Stomach (tissue), 9 donors: Measurements from ENCODE around the gene GBX1. TPM values are rescaled to one million over a fixed set of nuclear protein-coding genes. Genes with fewer than 3 reads are reported as not detected.

Experiments used
- DNase-seq, 2 donors: peaks; one replicate each; pipeline versions ENCODE4 v3.0.0 to v3.0.0-alpha.2; 2013 to 2019
- H3K27ac ChIP-seq, 5 donors: fragments of 200-600 bp in 4 of 5; sonication (generic) in 4 of 5; one replicate each; pipeline ENCODE4 v1.5.1; 2013 to 2019; ENCODE audit warnings: mild to moderate bottlenecking in 1 of 5, moderate library complexity in 1 of 5
- H3K27me3 ChIP-seq, 3 donors: fragments of 200-600 bp; sonication (generic); one replicate each; pipeline ENCODE4 v1.5.1; 2017 to 2019; ENCODE audit warnings: mixed run types in 1 of 3
- H3K36me3 ChIP-seq, 4 donors: fragments of 200-600 bp; sonication (generic); 1 replicate in 3 of 4; 2 replicates in 1 of 4; pipeline ENCODE4 v1.5.1; 2016 to 2019
- H3K4me1 ChIP-seq, 4 donors: fragments of 200-600 bp; sonication (generic); one replicate each; pipeline ENCODE4 v1.5.1; 2016 to 2019
- H3K4me3 ChIP-seq, 4 donors: fragments of 200-600 bp; sonication (generic) in 3 of 4; one replicate each; pipeline ENCODE4 v1.5.1; 2016 to 2019; ENCODE audit warnings: mild to moderate bottlenecking in 1 of 4
- H3K9me3 ChIP-seq, 4 donors: fragments of 200-600 bp; sonication (generic); one replicate each; pipeline ENCODE4 v1.5.1; 2016 to 2019
- EP300 ChIP-seq: sonication (generic); formaldehyde crosslinking; IDR thresholded peaks from one replicate; pipeline ENCODE4 v1.6.1; 2017; ENCODE audit warnings: antibody characterized with exemption
- POLR2A ChIP-seq, 4 donors: fragments of 450-650 bp; IDR thresholded peaks; one replicate each; pipeline ENCODE4 v1.6.1; 2016; ENCODE audit warnings: antibody characterized with exemption in 4 of 4, control low read depth in 2 of 4, mild to moderate bottlenecking in 1 of 4, moderate library complexity in 1 of 4
- POLR2AphosphoS5 ChIP-seq, 3 donors: sonication (generic); formaldehyde crosslinking; IDR thresholded peaks; one replicate each; pipeline ENCODE4 v1.6.1; 2016; ENCODE audit warnings: antibody characterized with exemption in 3 of 3
- WGBS, 5 donors: extraction: QIAGEN DNeasy Blood & Tissue Kit in 3 of 5; methylation state at CpG; one replicate each; pipeline versions ENCODE4 v1.1.5 to v1.1.7; 2013 to 2018; 5-methylcytosine and 5-hydroxymethylcytosine counted together
- intact Hi-C: fragments of 100-400 bp; cut with DNase I; formaldehyde crosslinking; loops from one replicate; pipeline ENCODE4 v1.15.1; 2023; ENCODE audit warnings: low total_unique reads
- polyA plus RNA-seq, 3 donors: library from polyadenylated mRNA; stranded (reverse); fragments of 200-250 nt; gene quantifications; one replicate each; pipeline ENCODE4 v1.2.3, GENCODE V29; 2013
- total RNA-seq, 5 donors: library from RNA; depleted of rRNA; stranded (reverse); fragments of >200 nt; gene quantifications; one replicate each; pipeline versions ENCODE4 v1.1.0 to v1.2.3, GENCODE V29; 2014 to 2016
- TF ChIP-seq, protein P1 (sequence below), 7 experiments: fragments of 450-650 bp in 4 of 7; fragments of 200-600 bp in 3 of 7; sonication (generic) in 3 of 7; IDR thresholded peaks; one replicate each; pipeline ENCODE4 v1.5.1; 2016 to 2019; ENCODE audit warnings: antibody characterized with exemption in 7 of 7, control low read depth in 2 of 7, mild to moderate bottlenecking in 1 of 7
- donor health status: healthy with polysubstance abuse.
- donor health status: Bipolar disorder and iron deficiency.
- donor health status: healthy.

GBX1 gene
- total and polyA plus RNA-seq, 8 donors, result not detected

DNA sequence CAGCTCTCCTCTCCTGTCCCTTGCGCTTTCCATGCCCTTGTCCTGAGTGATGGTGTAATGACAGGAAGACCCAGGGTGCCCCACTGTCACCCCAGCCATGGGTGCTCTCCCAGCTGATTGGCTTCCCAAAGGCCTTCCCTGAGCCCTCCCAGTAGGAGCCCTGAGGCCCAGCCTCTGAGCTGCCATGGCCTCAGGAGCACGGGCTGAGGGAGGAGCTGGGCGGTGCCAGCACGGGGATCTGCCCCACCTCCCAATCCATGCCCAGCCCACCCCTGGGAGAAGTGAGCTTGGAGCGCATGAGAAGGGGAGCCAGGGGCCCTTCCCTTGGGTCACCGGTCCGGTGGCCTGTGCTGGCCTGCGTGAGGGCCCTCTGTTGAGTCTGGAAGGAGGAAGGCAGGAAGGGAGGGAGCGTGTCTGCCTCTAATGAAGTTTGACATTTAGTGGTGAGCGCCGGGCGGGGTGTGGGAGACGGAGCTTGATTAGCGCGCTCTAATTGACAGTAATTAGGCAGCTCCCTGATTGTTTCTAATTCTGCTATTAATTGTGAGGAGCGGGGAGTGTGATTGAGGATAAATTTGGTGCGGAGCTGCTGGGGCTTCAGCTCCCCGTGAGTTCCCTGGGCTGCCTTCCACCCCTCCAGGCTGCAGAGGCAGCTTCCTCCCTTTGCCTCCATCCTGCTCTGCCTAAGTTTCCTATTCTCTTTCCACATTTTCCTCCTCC, 28.3 kb downstream of the GBX1 start:
- Histone ChIP-seq H3K27me3 (no peaks in the 10 kb centered on the region), H3K4me3 (no peak overlapping the region), H3K27ac (no peak overlapping the region), H3K4me1 (peaks cover 0 to 10% (median 0%) of the 10 kb centered on the region in 4 donors), H3K36me3 (peaks cover 40 to 100% (median 99%) of the 10 kb centered on the region in 4 donors), H3K9me3 (no peaks in the 10 kb centered on the region)
- peak in 1 of 2 donors; percentile 23 for DNase-seq
- TF ChIP-seq, protein P1, sequence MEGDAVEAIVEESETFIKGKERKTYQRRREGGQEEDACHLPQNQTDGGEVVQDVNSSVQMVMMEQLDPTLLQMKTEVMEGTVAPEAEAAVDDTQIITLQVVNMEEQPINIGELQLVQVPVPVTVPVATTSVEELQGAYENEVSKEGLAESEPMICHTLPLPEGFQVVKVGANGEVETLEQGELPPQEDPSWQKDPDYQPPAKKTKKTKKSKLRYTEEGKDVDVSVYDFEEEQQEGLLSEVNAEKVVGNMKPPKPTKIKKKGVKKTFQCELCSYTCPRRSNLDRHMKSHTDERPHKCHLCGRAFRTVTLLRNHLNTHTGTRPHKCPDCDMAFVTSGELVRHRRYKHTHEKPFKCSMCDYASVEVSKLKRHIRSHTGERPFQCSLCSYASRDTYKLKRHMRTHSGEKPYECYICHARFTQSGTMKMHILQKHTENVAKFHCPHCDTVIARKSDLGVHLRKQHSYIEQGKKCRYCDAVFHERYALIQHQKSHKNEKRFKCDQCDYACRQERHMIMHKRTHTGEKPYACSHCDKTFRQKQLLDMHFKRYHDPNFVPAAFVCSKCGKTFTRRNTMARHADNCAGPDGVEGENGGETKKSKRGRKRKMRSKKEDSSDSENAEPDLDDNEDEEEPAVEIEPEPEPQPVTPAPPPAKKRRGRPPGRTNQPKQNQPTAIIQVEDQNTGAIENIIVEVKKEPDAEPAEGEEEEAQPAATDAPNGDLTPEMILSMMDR (IDR thresholded peaks at IDR 0.05), result no peak
- TF ChIP-seq EP300 (no peak), POLR2AphosphoS5 (IDR thresholded peaks at IDR 0.05) (no peak), POLR2A (IDR thresholded peaks at IDR 0.05) (no peak)
- intact Hi-C loops, result no loop called here
- WGBS, 5 donors, result 81 to 89% (median 86%) methylated on average over 16 to 18 of the region's 18 CpGs

GRCh38 chr7:151138153-151138851, 29.2 kb downstream of the GBX1 start:
- Histone ChIP-seq H3K27me3 (no peaks in the 10 kb centered on the region), H3K4me1 (peaks cover 0 to 10% (median 0%) of the 10 kb centered on the region in 4 donors), H3K9me3 (no peaks in the 10 kb centered on the region), H3K36me3 (peaks cover 38 to 100% (median 99%) of the 10 kb centered on the region in 4 donors), H3K4me3 (no peak overlapping the region), H3K27ac (no peak overlapping the region)
- intact Hi-C loops, result no loop called here
- peak in 1 of 2 donors; percentile 9 for DNase-seq
- TF ChIP-seq, protein P1 (IDR thresholded peaks at IDR 0.05), result no peak
- TF ChIP-seq POLR2AphosphoS5 (IDR thresholded peaks at IDR 0.05) (no peak), POLR2A (IDR thresholded peaks at IDR 0.05) (no peak), EP300 (no peak)
- 86 to 93% (median 89%) methylated on average over 25 to 30 of the region's 30 CpGs for WGBS, 5 donors

DNA sequence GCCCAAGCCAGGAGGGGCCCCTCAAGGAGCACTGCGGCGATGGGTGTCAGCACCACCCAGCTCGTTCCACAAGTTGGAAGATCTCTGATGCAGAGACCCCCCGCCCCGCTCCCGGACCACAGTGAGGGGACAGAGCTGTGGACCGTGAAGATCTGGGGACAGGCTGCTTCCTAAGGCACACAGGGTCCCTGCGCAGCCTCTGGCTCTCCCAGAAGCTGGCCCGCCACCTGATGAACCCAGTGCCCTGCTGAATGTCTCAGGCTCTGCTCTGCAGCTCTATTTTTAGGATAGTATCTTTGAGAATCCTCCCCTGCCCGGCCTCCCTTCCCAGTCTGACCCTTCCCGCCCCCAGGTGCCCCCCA, 29.7 kb downstream of the GBX1 start:
- WGBS, 5 donors, result 86 to 92% (median 91%) methylated on average over 7 to 11 of the region's 11 CpGs
- peak in 1 of 2 donors; percentile 2 for DNase-seq

GRCh38 chr7:151137076-151137675, 30.3 kb downstream of the GBX1 start:
- H3K36me3 ChIP-seq, result peaks cover 35 to 100% (median 99%) of the 10 kb centered on the region in 4 donors

More for the DNA sequence above, 29.7 kb downstream of the GBX1 start:
- intact Hi-C loops, result no loop called here
- Histone ChIP-seq H3K4me3 (no peak overlapping the region), H3K27ac (no peak overlapping the region), H3K27me3 (no peaks in the 10 kb centered on the region), H3K4me1 (peaks cover 0 to 7% (median 0%) of the 10 kb centered on the region in 4 donors), H3K9me3 (no peaks in the 10 kb centered on the region), H3K36me3 (peaks cover 37 to 100% (median 99%) of the 10 kb centered on the region in 4 donors)
- TF ChIP-seq POLR2AphosphoS5 (IDR thresholded peaks at IDR 0.05) (no peak), EP300 (no peak), POLR2A (IDR thresholded peaks at IDR 0.05) (no peak)
- TF ChIP-seq, protein P1 (IDR thresholded peaks at IDR 0.05), result no peak

More at GRCh38 chr7:151137076-151137675, 30.3 kb downstream of the GBX1 start:
- Histone ChIP-seq H3K27ac (no peak overlapping the region), H3K9me3 (no peaks in the 10 kb centered on the region), H3K27me3 (no peaks in the 10 kb centered on the region), H3K4me1 (peaks cover 0 to 1% (median 0%) of the 10 kb centered on the region in 4 donors), H3K4me3 (no peak overlapping the region)
- TF ChIP-seq EP300 (no peak), POLR2AphosphoS5 (IDR thresholded peaks at IDR 0.05) (no peak), POLR2A (IDR thresholded peaks at IDR 0.05) (no peak)
- TF ChIP-seq, protein P1 (IDR thresholded peaks at IDR 0.05), result no peak
- peak in 1 of 2 donors; percentile 18 for DNase-seq
- intact Hi-C loops, result no loop called here
- 87 to 94% (median 89%) methylated on average over 17 to 22 of the region's 22 CpGs for WGBS, 5 donors
